HepG2 (cell line): ENCODE data around the gene BCL6. TPM values are rescaled to one million over a fixed set of nuclear protein-coding genes. Genes with fewer than 3 reads are reported as not detected.

ENCODE experiments used
- ATAC-seq: fragments of 200-7000 bp; cut with Tn5 transposase; 3 replicates; pipeline ENCODE4 v1.9.1; 2020; ENCODE audit warnings: mild to moderate bottlenecking, moderate library complexity
- BruUV-seq: library from RNA; stranded (reverse); fragments of 400-500 nt; replicated peaks from 2 replicates; lab custom pipeline; 2021; lab: Mats Ljungman, UMichigan
- CTCF ChIA-PET: fragments of 300-600 bp; formaldehyde crosslinking; extraction: SDS; loops from one replicate; lab custom pipeline; 2021; ENCODE audit warnings: low total read pairs, inconsistent platforms, low intra/inter-chr PET ratio; lab: Yijun Ruan, JAX
- POLR2A ChIA-PET: fragments of 350-600 bp; sonication (Branson Sonifier 250); formaldehyde crosslinking; loops from one replicate; lab custom pipeline; 2020; ENCODE audit warnings: antibody characterized with exemption, inconsistent platforms; lab: Yijun Ruan, JAX
- DNase-seq: peaks from one replicate; pipeline ENCODE4 v3.0.0-alpha.2; 2015; ENCODE audit warnings: low spot score
- FAIRE-seq: peaks from 3 replicates; lab custom pipeline; 2011; peaks lifted over from hg19 to GRCh38; lab: Jason Lieb, UNC
- H2AFZ ChIP-seq: one replicate; pipeline ENCODE4 v1.6.1; 2011; ENCODE audit warnings: low read length, inconsistent platforms
- H3K27ac ChIP-seq: fragments of 300-600 bp; 3 replicates; pipeline ENCODE4 v1.8.0; 2011; ENCODE audit warnings: mixed run types, mild to moderate bottlenecking, mixed read lengths, low read length, inconsistent platforms; ENCODE audit not compliant: insufficient read depth; ENCODE audit errors: extremely low read length
- H3K27me3 ChIP-seq, 2 experiments: fragments of 200-600 bp in 1 of 2; 2 replicates in 1 of 2; 3 replicates in 1 of 2; pipeline versions ENCODE4 v1.6.0 to v1.8.0; 2011; ENCODE audit warnings: low read length in 2 of 2, mild to moderate bottlenecking in 2 of 2, moderate library complexity in 2 of 2, inconsistent platforms in 1 of 2; ENCODE audit not compliant: insufficient read depth in 2 of 2, control insufficient read depth in 1 of 2
- H3K36me3 ChIP-seq, 2 experiments: fragments of 200-600 bp in 1 of 2; replicated peaks in 1 of 2; 2 replicates in 1 of 2; 3 replicates in 1 of 2; pipeline versions ENCODE4 v1.5.1 to v1.8.0; 2011; ENCODE audit warnings: low read length in 2 of 2, inconsistent platforms in 1 of 2; ENCODE audit not compliant: insufficient read depth in 2 of 2, control insufficient read depth in 1 of 2
- H3K4me1 ChIP-seq: 2 replicates; pipeline ENCODE4 v1.5.1; 2012; ENCODE audit warnings: low read length, inconsistent platforms; ENCODE audit not compliant: insufficient read depth
- H3K4me2 ChIP-seq: 2 replicates; pipeline ENCODE4 v1.6.0; 2011; ENCODE audit warnings: low read depth, low read length, inconsistent platforms
- H3K4me3 ChIP-seq, 3 experiments: fragments of 200-600 bp in 1 of 3; sonication (generic), shearing (Covaris generic) in 1 of 3; replicated peaks in 1 of 3; 2 replicates each; pipeline ENCODE4 v1.5.1; 2011 to 2016; ENCODE audit warnings: low read length in 3 of 3, inconsistent platforms in 2 of 3, low read depth in 2 of 3, mild to moderate bottlenecking in 2 of 3, control low read depth in 1 of 3, mixed read lengths in 1 of 3; ENCODE audit not compliant: insufficient read depth in 1 of 3
- H3K79me2 ChIP-seq: one replicate; pipeline ENCODE4 v1.6.1; 2011; ENCODE audit warnings: low read length, inconsistent platforms; ENCODE audit not compliant: insufficient read depth
- H3K9ac ChIP-seq: 2 replicates; pipeline ENCODE4 v1.6.0; 2011; ENCODE audit warnings: mild to moderate bottlenecking, low read depth, low read length, inconsistent platforms; ENCODE audit not compliant: insufficient read depth
- H3K9me3 ChIP-seq: 2 replicates; pipeline ENCODE4 v1.5.1; 2012; ENCODE audit warnings: mild to moderate bottlenecking, low read length
- H4K20me1 ChIP-seq: 2 replicates; pipeline ENCODE4 v1.6.0; 2011; ENCODE audit warnings: inconsistent platforms, mild to moderate bottlenecking, low read length, moderate library complexity; ENCODE audit not compliant: insufficient read depth
- AHDC1 ChIP-seq: sonication (generic); formaldehyde crosslinking; IDR thresholded peaks from 2 replicates; pipeline ENCODE4 v1.5.1; 2020; ENCODE audit warnings: mild to moderate bottlenecking, missing genetic modification reagents, borderline replicate concordance
- CERS6 ChIP-seq: sonication (generic); formaldehyde crosslinking; IDR thresholded peaks from 2 replicates; pipeline ENCODE4 v1.5.0; 2020; ENCODE audit warnings: missing genetic modification reagents
- JUN ChIP-seq: sonication (generic); formaldehyde crosslinking; IDR thresholded peaks from 2 replicates; pipeline ENCODE4 v1.4.0; 2020; ENCODE audit warnings: mild to moderate bottlenecking, missing genetic modification reagents
- MAFG ChIP-seq: sonication (generic); formaldehyde crosslinking; IDR thresholded peaks from 2 replicates; pipeline ENCODE4 v1.5.1; 2020; ENCODE audit warnings: mild to moderate bottlenecking, missing genetic modification reagents
- NCOA2 ChIP-seq: sonication (generic); formaldehyde crosslinking; IDR thresholded peaks from 2 replicates; pipeline ENCODE4 v1.8.0; 2022; ENCODE audit warnings: inconsistent platforms
- NR0B2 ChIP-seq: sonication (generic); formaldehyde crosslinking; IDR thresholded peaks from 2 replicates; pipeline ENCODE4 v1.4.0; 2020; ENCODE audit warnings: mild to moderate bottlenecking, missing genetic modification reagents
- NR1H2 ChIP-seq: sonication (generic); formaldehyde crosslinking; IDR thresholded peaks from 2 replicates; pipeline ENCODE4 v1.8.1; 2022; ENCODE audit warnings: low read depth, missing genetic modification reagents, borderline replicate concordance
- NRL ChIP-seq: sonication (generic); formaldehyde crosslinking; IDR thresholded peaks from 2 replicates; pipeline ENCODE4 v1.5.0; 2020; ENCODE audit warnings: missing genetic modification reagents, mild to moderate bottlenecking, moderate library complexity, borderline replicate concordance
- POLR2AphosphoS2 ChIP-seq: IDR thresholded peaks from 2 replicates; pipeline ENCODE4 v1.6.1; 2011; ENCODE audit warnings: low read depth, low read length, improper control_type of control experiment
- SMAD9 ChIP-seq: sonication (generic); formaldehyde crosslinking; IDR thresholded peaks from 2 replicates; pipeline ENCODE4 v1.5.1; 2020; ENCODE audit warnings: mild to moderate bottlenecking, missing genetic modification reagents
- SRY ChIP-seq: sonication (generic); formaldehyde crosslinking; IDR thresholded peaks from 2 replicates; pipeline ENCODE4 v1.8.0; 2022; ENCODE audit warnings: mild to moderate bottlenecking, missing genetic modification reagents
- TCF7L2 ChIP-seq: IDR thresholded peaks from 2 replicates; pipeline ENCODE4 v1.6.1; 2011; ENCODE audit warnings: mild to moderate bottlenecking, low read depth, low read length, moderate library complexity
- TEAD2 ChIP-seq: sonication (generic); formaldehyde crosslinking; IDR thresholded peaks from 2 replicates; pipeline ENCODE4 v1.9.0; 2021; ENCODE audit warnings: missing genetic modification reagents
- ZNF124 ChIP-seq: sonication (generic); formaldehyde crosslinking; IDR thresholded peaks from 2 replicates; pipeline ENCODE4 v1.4.0; 2020; ENCODE audit warnings: missing genetic modification reagents
- ZNF235 ChIP-seq: sonication (generic); formaldehyde crosslinking; IDR thresholded peaks from 2 replicates; pipeline ENCODE4 v1.8.1; 2023; ENCODE audit warnings: mild to moderate bottlenecking, missing genetic modification reagents, borderline replicate concordance
- ZSCAN22 ChIP-seq: sonication (generic); formaldehyde crosslinking; IDR thresholded peaks from 2 replicates; pipeline ENCODE4 v1.4.0; 2020; ENCODE audit warnings: mild to moderate bottlenecking, missing genetic modification reagents
- WGBS: methylation state at CpG from one replicate; pipeline ENCODE4 v1.1.6; 2017; ENCODE audit warnings: low lambda C conversion rate; 5-methylcytosine and 5-hydroxymethylcytosine counted together
- in situ Hi-C: cut with HindIII; loops from 2 replicates; pipeline ENCODE4 v1.10.0; 2017; ENCODE audit warnings: low pct_unique_long_range_greater_than_20kb; ENCODE audit not compliant: extremely low pct_ligation_motif_present
- intact Hi-C: fragments of 100-400 bp; cut with micrococcal nuclease; formaldehyde crosslinking; loops from one replicate; pipeline ENCODE4 v1.10.0; 2022; ENCODE audit not compliant: unreplicated experiment
- polyA plus RNA-seq, 8 experiments: library from polyadenylated mRNA; depleted of rRNA in 3 of 8; stranded (reverse) in 7 of 8; unstranded in 1 of 8; fragments of >200 nt; fragmentation: Illumina TruSeq in 4 of 8; extraction: Trizol in 4 of 8; gene quantifications; 2 replicates each; pipeline versions ENCODE4 v1.2.1 to v1.2.3, GENCODE V29; 2011 to 2016; ENCODE audit warnings: low read depth in 4 of 8, missing spikeins in 1 of 8, mixed read lengths in 1 of 8; ENCODE audit not compliant: insufficient read depth in 1 of 8
- total RNA-seq, 5 experiments: library from RNA; depleted of rRNA; stranded (reverse); fragments of >200 nt; fragmentation: Illumina TruSeq; extraction: Trizol; gene quantifications; 2 replicates each; pipeline ENCODE4 v1.2.3, GENCODE V29; 2016; ENCODE audit warnings: low read depth in 1 of 5

Gene BCL6
- total and polyA plus RNA-seq, 2 of the 13 experiments (the other 11 are each of a cell fraction or from before 2014, with no cell fraction given) = 21.2 to 53.7 TPM

GRCh38 chr3:187775549-187775948 lies 30.3 kb upstream of the BCL6 start (continued):
- TF ChIP-seq SRY (no peak), SMAD9 (CRISPR knock-in tag) (no peak), POLR2AphosphoS2 (no peak), AHDC1 (CRISPR knock-in tag) (no peak), ZSCAN22 (CRISPR knock-in tag) (no peak), NRL (CRISPR knock-in tag) (no peak)
- TF ChIP-seq, all 625 proteins: peak for 0

GRCh38 chr3:187774185-187774789 lies 29.0 kb upstream of the BCL6 start:
- WGBS = 33% methylated on average over 8 of the region's 8 CpGs
- CTCF ChIA-PET = no interaction called here
- intact Hi-C loops = no loop called here
- no peak overlapping the region for H3K27ac ChIP-seq
- no peak for DNase-seq
- H3K9me3 ChIP-seq = no peaks in the 10 kb centered on the region
- H3K79me2 ChIP-seq = no peaks in the 10 kb centered on the region
- in situ Hi-C loops = no loop called here
- TF ChIP-seq NR0B2 (CRISPR knock-in tag) (no peak), ZNF124 (CRISPR knock-in tag) (no peak), MAFG (CRISPR knock-in tag) (no peak), NCOA2 (CRISPR knock-in tag) (no peak), TCF7L2 (no peak), TEAD2 (CRISPR knock-in tag) (no peak), NR1H2 (no peak), CERS6 (no peak), JUN (CRISPR knock-in tag) (no peak), ZNF235 (no peak)
- BruUV-seq = no TSS peak
- H3K4me2 ChIP-seq = no peak overlapping the region
- POLR2A ChIA-PET = no interaction called here
- no peak for ATAC-seq
- no peak overlapping the region for H3K4me3 ChIP-seq
- H2AFZ ChIP-seq = no peak overlapping the region
- H3K36me3 ChIP-seq = no peaks in the 10 kb centered on the region
- H3K27me3 ChIP-seq = no peaks in the 10 kb centered on the region
- H3K9ac ChIP-seq = no peak overlapping the region
- H4K20me1 ChIP-seq = no peaks in the 10 kb centered on the region
- peaks cover 6% of the 10 kb centered on the region for H3K4me1 ChIP-seq
- no peak for FAIRE-seq
